Hippocampal formation (tissue), 2 donors: Measurements from ENCODE around the gene TCP11X1.
"Not testable (repeated sequence)": the region's sequence is repeated elsewhere in the genome, so short reads cannot be mapped to it uniquely, and the experiment has no call there.

Experiments used
- DNase-seq, 2 donors: peaks; one replicate each; lab custom pipeline; 2025; lab: John Stamatoyannopoulos, UW

TCP11X1 gene

DNA sequence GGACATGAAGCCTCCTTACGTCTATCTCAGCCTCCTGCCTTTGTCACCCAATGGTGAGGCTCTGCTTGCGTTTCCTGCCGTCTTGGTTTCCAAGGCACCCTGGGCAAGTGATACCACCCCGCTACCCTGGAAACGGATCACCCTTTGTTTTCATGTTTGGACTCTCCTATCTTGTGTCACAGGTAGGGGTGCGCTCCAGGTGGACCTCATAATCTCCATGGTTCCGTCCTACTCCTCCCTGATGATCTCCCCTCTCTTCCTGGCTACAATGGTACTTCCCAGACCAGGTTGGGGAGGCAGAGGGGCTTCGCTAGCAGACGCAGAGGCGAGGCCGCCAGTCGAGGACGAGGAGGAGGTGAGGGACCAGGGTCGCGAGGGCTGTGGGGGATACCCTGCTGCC, at the start of gene TCP11X1:
TSS of gene TCP11X1 (plus strand) at position 316 of the 400 bp plus-strand sequence.
- DNase-seq: not testable (repeated sequence)

DNA sequence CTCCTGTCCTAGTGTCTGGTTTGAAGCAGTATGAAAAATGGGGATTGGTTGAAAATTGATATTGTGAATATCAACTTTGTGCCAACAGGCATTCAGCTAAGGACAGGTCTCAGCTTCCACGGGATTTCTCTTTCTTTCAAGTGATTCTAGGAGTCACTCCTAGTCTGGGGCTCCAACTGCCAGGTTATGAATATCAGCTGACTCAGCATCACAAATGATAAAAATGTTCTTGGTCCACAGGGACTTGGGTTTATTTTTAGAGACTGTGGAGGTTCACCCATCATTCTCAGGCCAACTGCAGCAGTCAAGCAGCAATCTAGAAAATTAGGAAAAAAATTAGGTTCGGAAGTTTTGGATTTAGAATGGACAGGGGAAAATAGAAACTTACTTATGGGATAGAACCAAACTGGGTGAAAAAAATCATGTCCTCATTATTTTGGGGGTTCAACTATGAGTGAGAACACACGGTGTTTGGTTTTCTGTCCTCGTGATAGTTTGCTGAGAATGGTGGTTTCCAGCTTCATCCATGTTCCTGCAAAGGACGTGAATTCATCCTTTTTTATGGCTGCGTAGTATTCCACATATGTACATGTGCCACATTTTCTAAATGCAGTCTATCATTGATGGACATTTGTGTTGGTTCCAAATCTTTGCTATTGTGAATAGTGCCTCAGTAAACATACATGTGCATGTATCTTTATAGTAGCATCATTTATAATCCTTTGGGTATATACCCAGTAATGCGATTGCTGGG, 29.0 kb upstream of the TCP11X1 start:
- DNase-seq: no peak

DNA sequence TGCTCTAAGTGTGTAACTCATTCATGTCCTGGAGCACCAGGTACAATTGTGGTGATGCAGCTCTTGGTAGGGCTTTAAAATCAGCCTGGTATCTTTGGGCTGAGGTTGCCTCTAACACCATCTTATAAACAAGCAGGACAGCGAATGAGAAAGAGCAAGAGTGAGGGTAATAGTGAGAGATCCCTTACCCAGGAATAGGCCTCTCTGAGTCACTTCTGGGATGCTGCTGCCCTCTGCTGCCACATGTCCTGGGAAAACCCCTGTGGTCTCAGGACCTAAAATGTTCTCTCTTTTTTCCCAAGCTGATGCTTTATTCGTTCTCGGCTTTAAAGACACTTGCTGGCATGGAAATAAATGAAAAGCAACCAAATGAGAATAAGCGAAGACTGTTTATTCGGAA, 7.2 kb upstream of the TCP11X1 start:
- not testable (repeated sequence) for DNase-seq

DNA sequence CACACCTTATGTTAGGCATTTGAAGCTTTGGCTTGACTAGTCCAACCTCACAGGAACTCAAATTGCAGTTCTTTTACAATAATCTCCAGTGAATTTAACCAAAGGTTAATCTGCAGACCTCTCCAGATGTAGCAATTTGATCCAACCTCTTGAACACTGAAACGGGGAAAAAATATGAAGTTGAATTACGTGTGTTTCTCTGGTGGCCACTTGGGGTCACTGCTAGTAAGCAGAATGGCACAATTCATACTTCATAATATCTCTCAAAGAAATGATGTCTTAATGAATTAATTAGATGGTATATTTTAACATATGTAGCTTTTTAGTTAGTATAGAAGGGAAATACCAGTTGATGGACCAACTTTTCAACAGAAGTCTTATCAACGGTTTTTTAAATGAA, 1.4 kb downstream of the TCP11X1 start:
- not testable (repeated sequence) for DNase-seq

DNA sequence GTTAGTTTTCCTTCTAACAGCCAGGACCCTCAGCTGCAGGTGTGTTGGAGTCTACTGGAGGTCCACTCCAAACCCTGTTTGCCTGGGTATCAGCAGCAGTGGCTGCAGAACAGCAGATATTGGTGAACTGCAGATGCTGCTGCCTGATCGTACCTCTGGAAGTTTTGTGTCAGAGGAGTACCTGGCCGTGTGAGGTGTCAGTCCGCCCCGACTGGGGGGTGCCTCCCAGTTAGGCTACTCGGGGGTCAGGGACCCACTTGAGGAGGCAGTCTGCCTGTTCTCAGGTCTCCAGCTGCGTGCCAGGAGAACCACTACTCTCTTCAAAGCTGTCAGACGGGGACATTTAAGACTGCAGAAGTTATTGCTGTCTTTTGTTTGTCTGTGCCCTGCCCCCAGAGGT, 20.6 kb downstream of the TCP11X1 start:
- not testable (repeated sequence) for DNase-seq

DNA sequence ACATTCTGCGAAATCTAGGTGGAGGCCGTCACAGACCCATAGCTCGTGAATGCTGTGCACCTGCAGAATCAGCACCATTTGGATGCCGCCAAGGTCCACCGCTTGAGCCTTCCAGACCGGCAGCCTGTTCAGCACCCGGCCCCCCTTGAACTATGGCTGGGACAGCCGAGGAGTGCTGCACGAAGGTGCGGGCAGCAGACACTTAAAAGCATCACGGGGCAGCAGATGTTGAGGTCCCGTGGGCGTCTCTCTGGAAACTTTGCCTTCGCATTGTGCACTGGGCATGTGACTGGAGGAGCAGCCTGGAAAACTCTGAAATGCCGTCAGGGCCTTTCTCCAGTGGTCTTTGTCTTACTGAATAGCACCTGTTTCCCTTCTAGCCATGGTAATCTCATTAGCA, 25.2 kb downstream of the TCP11X1 start:
- DNase-seq: not testable (repeated sequence)

DNA sequence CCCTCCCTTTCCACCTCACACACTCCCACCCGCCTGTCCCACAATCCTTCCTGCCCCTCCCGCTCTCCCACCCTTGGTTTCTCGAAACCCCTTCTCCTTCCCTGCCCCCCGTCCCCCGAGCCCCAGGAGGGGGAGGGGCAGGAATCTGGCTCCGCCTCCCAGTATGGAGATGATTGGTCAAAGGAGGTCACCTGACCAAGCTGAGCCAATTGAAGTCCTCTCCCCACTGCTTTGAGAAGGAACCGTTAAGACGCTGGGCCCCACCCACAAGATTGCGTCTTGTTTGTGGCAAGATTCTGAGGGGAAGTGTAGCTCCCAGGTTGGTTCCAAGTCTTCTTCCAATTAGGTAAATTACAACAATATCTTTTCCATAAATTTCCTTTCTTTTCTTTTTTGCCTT, 31.8 kb downstream of the TCP11X1 start, which contains the start of gene NXF2:
TSS of gene NXF2 (plus strand) at position 275 of the 400 bp plus-strand sequence. CDS start 59,912 bp downstream, outside the sequence.
- DNase-seq: not testable (repeated sequence)

DNA sequence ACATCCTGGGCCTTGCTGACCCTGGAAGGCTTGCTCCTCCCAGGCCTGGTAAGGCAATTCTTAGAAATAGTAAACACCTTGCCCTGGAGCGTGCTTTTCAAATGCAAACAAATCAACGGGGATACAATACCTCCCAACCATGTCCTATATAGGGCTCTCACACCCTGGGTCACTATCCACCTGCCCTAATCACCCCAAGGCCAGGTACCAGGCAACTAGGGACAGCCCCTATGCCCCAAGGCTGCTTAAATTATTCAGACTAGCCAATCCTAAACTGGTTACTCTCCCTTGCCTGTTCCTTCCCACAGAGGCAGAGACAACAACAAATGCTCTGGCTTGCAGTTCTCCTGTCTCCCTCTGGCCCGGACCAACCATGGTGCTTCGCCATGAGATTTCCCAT, 57.1 kb downstream of the TCP11X1 start:
- not testable (repeated sequence) for DNase-seq
